ENCODE data around the gene SLC26A8. TPM values are rescaled to one million over a fixed set of nuclear protein-coding genes. Genes with fewer than 3 reads are reported as not detected.

SLC26A8 gene
- polyA plus RNA-seq, 1 donor from 2014 or later: not detected

Other genes starting within 250 kb of the SLC26A8 start
- gene CLPSL2, start 248.0 kb downstream of the SLC26A8 start, polyA plus RNA-seq: not detected in 2 replicates
- not detected in 2 replicates for gene CLPSL1, start 243.6 kb downstream of the SLC26A8 start, polyA plus RNA-seq
- gene CLPS, start 227.3 kb downstream of the SLC26A8 start, polyA plus RNA-seq: not detected in 2 replicates
- gene LHFPL5, start 219.3 kb downstream of the SLC26A8 start, polyA plus RNA-seq: 0.17 TPM in 1 of 2 replicates, not detected in the other
- gene SRPK1, start 103.5 kb downstream of the SLC26A8 start, polyA plus RNA-seq: 34.8 and 39.9 TPM in 2 replicates
- gene MAPK14, start 3.2 kb upstream of the SLC26A8 start, polyA plus RNA-seq: 18.2 and 26.6 TPM in 2 replicates
- 1.4 and 1.8 TPM in 2 replicates for gene MAPK13, start 105.9 kb upstream of the SLC26A8 start, polyA plus RNA-seq
- gene BRPF3, start 172.1 kb upstream of the SLC26A8 start, polyA plus RNA-seq: 10.1 and 12.6 TPM in 2 replicates
- gene PNPLA1, start 245.4 kb upstream of the SLC26A8 start, polyA plus RNA-seq: 0.26 TPM in 1 of 2 replicates, not detected in the other